Trophoblast cell (in vitro differentiated cells and primary cell): ENCODE measurements around the gene CILP2.

ENCODE experiments used
- DNase-seq, 2 donors: peaks; one replicate each; pipeline ENCODE4 v3.0.0-alpha.2; 2016
- H2AFZ ChIP-seq: 2 replicates; pipeline ENCODE4 v1.6.1; 2013; ENCODE audit warnings: low read length, moderate library complexity, mild to moderate bottlenecking; ENCODE audit not compliant: insufficient read depth, poor library complexity
- H2AK5ac ChIP-seq: 2 replicates; pipeline ENCODE4 v1.6.1; 2013; ENCODE audit warnings: mild to moderate bottlenecking, low read length
- H2BK120ac ChIP-seq: 2 replicates; pipeline ENCODE4 v1.6.1; 2013; ENCODE audit warnings: low read length, mild to moderate bottlenecking, moderate library complexity; ENCODE audit not compliant: insufficient read depth, poor library complexity
- H2BK12ac ChIP-seq: 2 replicates; pipeline ENCODE4 v1.6.1; 2013; ENCODE audit warnings: mild to moderate bottlenecking, low read length, moderate library complexity
- H2BK5ac ChIP-seq: 2 replicates; pipeline ENCODE4 v1.6.1; 2013; ENCODE audit warnings: low read length, low read depth, moderate library complexity, mild to moderate bottlenecking; ENCODE audit not compliant: poor library complexity
- H3K14ac ChIP-seq: 2 replicates; pipeline ENCODE4 v1.6.1; 2013; ENCODE audit warnings: mild to moderate bottlenecking, low read length
- H3K18ac ChIP-seq: 2 replicates; pipeline ENCODE4 v1.6.1; 2013; ENCODE audit warnings: mild to moderate bottlenecking, low read length
- H3K23ac ChIP-seq: 2 replicates; pipeline ENCODE4 v1.6.1; 2013; ENCODE audit warnings: low read length
- H3K27ac ChIP-seq: 2 replicates; pipeline ENCODE4 v1.5.1; 2013; ENCODE audit warnings: low read depth, mild to moderate bottlenecking, inconsistent platforms, low read length, moderate library complexity
- H3K27me3 ChIP-seq: 2 replicates; pipeline ENCODE4 v1.6.1; 2013; ENCODE audit warnings: inconsistent platforms, mild to moderate bottlenecking, low read length, moderate library complexity; ENCODE audit not compliant: insufficient read depth
- H3K36me3 ChIP-seq, 2 experiments: 1 replicate in 1 of 2; 2 replicates in 1 of 2; pipeline ENCODE4 v1.6.1; 2013; ENCODE audit warnings: low read length in 2 of 2, mild to moderate bottlenecking in 2 of 2, moderate library complexity in 1 of 2; ENCODE audit not compliant: insufficient read depth in 2 of 2, control insufficient read depth in 1 of 2
- H3K4ac ChIP-seq: 2 replicates; pipeline ENCODE4 v1.6.1; 2013; ENCODE audit warnings: low read depth, mild to moderate bottlenecking, low read length, moderate library complexity
- H3K4me1 ChIP-seq, 2 experiments: 1 replicate in 1 of 2; 2 replicates in 1 of 2; pipeline ENCODE4 v1.6.1; 2013; ENCODE audit warnings: low read length in 2 of 2, mild to moderate bottlenecking in 2 of 2, moderate library complexity in 1 of 2; ENCODE audit not compliant: insufficient read depth in 2 of 2, control insufficient read depth in 1 of 2
- H3K4me2 ChIP-seq: 2 replicates; pipeline ENCODE4 v1.6.1; 2013; ENCODE audit warnings: inconsistent platforms, mild to moderate bottlenecking, low read length, moderate library complexity
- H3K4me3 ChIP-seq: 2 replicates; pipeline ENCODE4 v1.5.1; 2013; ENCODE audit warnings: mild to moderate bottlenecking, low read depth, low read length, inconsistent platforms
- H3K79me1 ChIP-seq: one replicate; pipeline ENCODE4 v1.6.1; 2013; ENCODE audit warnings: low read length
- H3K79me2 ChIP-seq: 2 replicates; pipeline ENCODE4 v1.6.1; 2013; ENCODE audit warnings: low read length, mild to moderate bottlenecking; ENCODE audit not compliant: control insufficient read depth, insufficient read depth, poor library complexity
- H3K9ac ChIP-seq: 2 replicates; pipeline ENCODE4 v1.6.1; 2013; ENCODE audit warnings: mild to moderate bottlenecking, low read length
- H3K9me3 ChIP-seq: 2 replicates; pipeline ENCODE4 v1.6.1; 2013; ENCODE audit warnings: low read depth, mild to moderate bottlenecking, control low read depth, inconsistent platforms, low read length; ENCODE audit not compliant: insufficient read depth
- H4K12ac ChIP-seq: 2 replicates; pipeline ENCODE4 v1.6.1; 2013; ENCODE audit warnings: low read depth, mild to moderate bottlenecking, low read length, moderate library complexity
- H4K8ac ChIP-seq: 2 replicates; pipeline ENCODE4 v1.6.1; 2013; ENCODE audit warnings: low read depth, mild to moderate bottlenecking, low read length, moderate library complexity
- H4K91ac ChIP-seq: one replicate; pipeline ENCODE4 v1.6.1; 2013; ENCODE audit warnings: low read depth, mild to moderate bottlenecking, low read length, moderate library complexity
- WGBS: extraction: QIAGEN DNeasy Blood & Tissue Kit; methylation state at CpG from one replicate; pipeline ENCODE4 v1.1.7; 2013; ENCODE audit warnings: missing lambda C conversion rate; ENCODE audit not compliant: insufficient read length, insufficient coverage; ENCODE audit errors: extremely low coverage; 5-methylcytosine and 5-hydroxymethylcytosine counted together

CILP2 gene

DNA sequence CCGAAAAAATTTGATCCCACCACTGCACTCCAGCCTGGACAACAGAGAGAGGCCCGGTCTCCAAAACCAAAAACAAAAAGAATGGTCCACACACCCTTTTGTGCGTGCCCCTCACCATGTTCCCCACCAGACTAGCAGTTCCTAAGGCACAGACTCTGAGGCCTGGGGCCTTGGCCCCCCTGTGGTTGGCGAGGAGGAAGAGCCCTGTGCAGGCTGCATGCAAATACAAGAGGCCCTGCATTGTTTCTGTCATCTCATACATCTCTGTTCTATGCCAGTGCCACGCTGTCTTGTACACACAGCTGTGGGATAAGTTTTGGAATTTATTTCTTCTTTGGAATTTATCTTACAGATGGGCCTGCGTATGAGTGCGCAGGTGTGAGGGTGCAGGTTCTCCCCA is 14.0 kb upstream of the CILP2 start:
- H3K4ac ChIP-seq, result no peak overlapping the region
- no peak overlapping the region for H2AK5ac ChIP-seq
- no peak for DNase-seq
- H3K9ac ChIP-seq, result no peak overlapping the region
- no peaks in the 10 kb centered on the region for H3K27me3 ChIP-seq
- no peak overlapping the region for H3K4me3 ChIP-seq
- no peak overlapping the region for H4K8ac ChIP-seq
- no peak overlapping the region for H2BK5ac ChIP-seq
- peaks cover 42 to 58% of the 10 kb centered on the region in 2 experiments for H3K36me3 ChIP-seq
- no peaks in the 10 kb centered on the region for H3K9me3 ChIP-seq
- H3K4me2 ChIP-seq, result no peak overlapping the region
- H3K79me1 ChIP-seq, result no peaks in the 10 kb centered on the region
- no peak overlapping the region for H2AFZ ChIP-seq
- H2BK120ac ChIP-seq, result no peak overlapping the region
- H3K23ac ChIP-seq, result no peak overlapping the region
- no peak overlapping the region for H3K14ac ChIP-seq
- H3K79me2 ChIP-seq, result no peaks in the 10 kb centered on the region
- H3K27ac ChIP-seq, result no peak overlapping the region
- no peak overlapping the region for H2BK12ac ChIP-seq
- H3K4me1 ChIP-seq, result no peaks in the 10 kb centered on the region
- H4K12ac ChIP-seq, result no peak overlapping the region
- no peak overlapping the region for H3K18ac ChIP-seq
- no CpG with 5 or more reads among the region's 7 CpGs for WGBS
- H4K91ac ChIP-seq, result no peak overlapping the region

DNA sequence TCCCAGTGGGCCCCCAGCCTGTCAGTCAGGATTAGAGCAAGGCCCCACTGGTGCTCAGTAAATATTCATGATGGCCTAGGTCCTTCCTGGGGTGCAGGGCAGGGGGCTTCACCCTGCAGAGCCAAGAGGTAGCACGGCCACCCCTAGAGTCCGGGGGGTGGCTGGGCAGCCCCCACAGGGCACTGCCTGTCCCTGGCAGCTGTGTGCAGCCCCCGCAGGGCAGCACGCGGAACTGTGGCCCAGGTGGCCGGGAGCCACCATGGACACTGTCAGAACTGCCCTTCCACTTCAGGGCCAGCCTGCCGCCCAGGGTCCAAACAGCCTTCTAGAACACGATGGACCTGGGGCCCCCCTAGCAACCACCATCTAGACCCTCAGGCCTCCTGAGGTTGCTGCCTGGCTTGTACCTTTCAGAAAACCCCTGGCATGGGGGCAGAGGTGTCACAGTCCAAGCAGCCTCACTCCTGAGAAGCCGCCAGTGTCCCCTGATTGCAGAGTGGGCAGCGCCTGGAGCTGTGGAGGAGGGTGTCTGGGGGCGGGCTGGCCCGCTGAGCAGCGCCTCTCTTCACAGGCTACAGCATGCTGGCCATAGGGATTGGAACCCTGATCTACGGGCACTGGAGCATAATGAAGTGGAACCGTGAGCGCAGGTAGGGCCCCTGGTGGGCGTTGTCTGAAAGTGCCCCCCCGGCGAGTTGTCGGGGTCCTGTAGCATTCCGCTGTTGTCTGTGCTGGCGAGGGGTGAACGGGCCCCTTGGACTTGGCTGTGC is 12.3 kb upstream of the CILP2 start:
- no CpG with 5 or more reads among the region's 23 CpGs for WGBS
- no peak for DNase-seq
- Histone ChIP-seq H3K4me3 (no peak overlapping the region), H3K14ac (no peak overlapping the region), H3K4me2 (no peak overlapping the region), H2BK120ac (no peak overlapping the region), H3K18ac (no peak overlapping the region), H2BK12ac (no peak overlapping the region), H3K79me1 (no peaks in the 10 kb centered on the region), H3K79me2 (no peaks in the 10 kb centered on the region), H3K9ac (no peak overlapping the region), H3K9me3 (peaks cover 4% of the 10 kb centered on the region), H2AFZ (no peak overlapping the region), H3K4ac (no peak overlapping the region), H4K8ac (no peak overlapping the region), H4K12ac (no peak overlapping the region), H2AK5ac (no peak overlapping the region), H3K27me3 (no peaks in the 10 kb centered on the region), H3K36me3 (peaks cover 46 to 57% of the 10 kb centered on the region in 2 experiments), H3K27ac (no peak overlapping the region), H4K91ac (no peak overlapping the region), H3K4me1 (peaks cover 0 to 2% of the 10 kb centered on the region in 2 experiments), H3K23ac (no peak overlapping the region), H2BK5ac (no peak overlapping the region)

GRCh38 chr19:19526581-19527370 is 11.3 kb upstream of the CILP2 start:
- Histone ChIP-seq H3K23ac (no peak overlapping the region), H3K4ac (no peak overlapping the region), H3K27ac (no peak overlapping the region), H2BK120ac (no peak overlapping the region), H2AFZ (no peak overlapping the region), H3K18ac (no peak overlapping the region), H3K36me3 (peaks cover 48 to 59% of the 10 kb centered on the region in 2 experiments), H4K12ac (no peak overlapping the region), H3K79me2 (no peaks in the 10 kb centered on the region), H3K4me3 (no peak overlapping the region), H2BK12ac (no peak overlapping the region), H3K9me3 (peaks cover 6% of the 10 kb centered on the region), H3K9ac (no peak overlapping the region), H4K91ac (no peak overlapping the region), H2BK5ac (no peak overlapping the region), H4K8ac (no peak overlapping the region), H3K27me3 (no peaks in the 10 kb centered on the region), H3K79me1 (no peaks in the 10 kb centered on the region), H2AK5ac (no peak overlapping the region), H3K4me1 (peaks cover 0 to 2% of the 10 kb centered on the region in 2 experiments), H3K14ac (no peak overlapping the region), H3K4me2 (no peak overlapping the region)
- no peak for DNase-seq
- WGBS, result no CpG with 5 or more reads among the region's 28 CpGs

DNA sequence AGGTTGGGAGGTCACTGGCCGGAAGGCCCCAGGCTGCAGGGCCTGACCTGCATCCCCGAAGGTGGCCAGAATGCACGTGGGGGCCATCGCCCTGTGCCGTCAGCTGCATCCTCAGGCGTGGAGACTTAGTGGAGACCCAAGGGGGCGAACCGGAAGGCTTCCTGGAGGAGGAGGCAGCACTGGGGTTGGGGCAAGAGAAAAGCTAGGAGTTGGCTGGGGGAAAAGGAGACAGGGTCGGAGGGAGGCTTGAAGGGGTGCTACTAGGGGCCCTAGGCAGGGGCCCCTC is 10.8 kb upstream of the CILP2 start:
- Histone ChIP-seq H2AFZ (no peak overlapping the region), H4K12ac (no peak overlapping the region), H3K4ac (no peak overlapping the region), H3K79me1 (no peaks in the 10 kb centered on the region), H3K4me1 (peaks cover 0 to 3% of the 10 kb centered on the region in 2 experiments), H3K14ac (no peak overlapping the region), H4K8ac (no peak overlapping the region), H2BK120ac (no peak overlapping the region), H3K4me2 (no peak overlapping the region), H3K4me3 (no peak overlapping the region), H3K36me3 (peaks cover 48 to 59% of the 10 kb centered on the region in 2 experiments), H3K9ac (no peak overlapping the region), H2AK5ac (no peak overlapping the region), H4K91ac (no peak overlapping the region), H3K18ac (no peak overlapping the region), H3K27ac (no peak overlapping the region), H2BK12ac (no peak overlapping the region), H3K23ac (no peak overlapping the region), H3K27me3 (no peaks in the 10 kb centered on the region), H2BK5ac (no peak overlapping the region), H3K79me2 (no peaks in the 10 kb centered on the region), H3K9me3 (peaks cover 6% of the 10 kb centered on the region)
- DNase-seq, result no peak
- WGBS, result no CpG with 5 or more reads among the region's 9 CpGs
